Loucy (cell line): ENCODE results near the gene PHACTR1.

Source experiments
- H2AFZ ChIP-seq: fragments of 200-600 bp; sonication (generic); 2 replicates; pipeline ENCODE4 v1.6.0; 2016; ENCODE audit warnings: antibody characterized with exemption, mild to moderate bottlenecking, low read length, moderate library complexity
- H3F3A ChIP-seq: fragments of 200-600 bp; 2 replicates; pipeline ENCODE4 v1.6.0; 2016; ENCODE audit warnings: antibody characterized with exemption, low read depth, mild to moderate bottlenecking
- H3K27me3 ChIP-seq: fragments of 200-600 bp; sonication (generic); 2 replicates; pipeline ENCODE4 v1.6.1; 2014; ENCODE audit warnings: low read length, mild to moderate bottlenecking; ENCODE audit not compliant: insufficient read depth, poor library complexity, severe bottlenecking
- H3K36me3 ChIP-seq: fragments of 200-600 bp; sonication (generic); 2 replicates; pipeline ENCODE4 v1.6.1; 2016; ENCODE audit warnings: low read length; ENCODE audit not compliant: insufficient read depth
- H3K4me1 ChIP-seq: fragments of 200-600 bp; sonication (generic); 2 replicates; pipeline ENCODE4 v1.5.1; 2014; ENCODE audit warnings: low read length, mild to moderate bottlenecking; ENCODE audit not compliant: insufficient read depth, poor library complexity, severe bottlenecking
- H3K4me2 ChIP-seq: fragments of 200-600 bp; sonication (generic); 2 replicates; pipeline ENCODE4 v1.6.0; 2014; ENCODE audit warnings: antibody characterized with exemption, low read length, low read depth, mild to moderate bottlenecking; ENCODE audit not compliant: poor library complexity, severe bottlenecking
- H3K4me3 ChIP-seq: fragments of 200-600 bp; sonication (generic); 2 replicates; pipeline ENCODE4 v1.5.1; 2014; ENCODE audit warnings: low read length, mild to moderate bottlenecking, mixed read lengths; ENCODE audit not compliant: poor library complexity, severe bottlenecking
- H3K79me2 ChIP-seq: fragments of 200-600 bp; sonication (generic); 2 replicates; pipeline ENCODE4 v1.6.1; 2014; ENCODE audit warnings: low read length; ENCODE audit not compliant: insufficient read depth
- H3K9ac ChIP-seq: fragments of 200-600 bp; sonication (generic); 2 replicates; pipeline ENCODE4 v1.6.0; 2014; ENCODE audit warnings: mild to moderate bottlenecking, low read depth, low read length, moderate library complexity; ENCODE audit not compliant: poor library complexity, severe bottlenecking
- H3K9me2 ChIP-seq: fragments of 200-600 bp; sonication (generic); replicated peaks from 2 replicates; pipeline ENCODE4 v1.6.1; 2016; ENCODE audit warnings: low read depth, low read length, mixed read lengths
- H3K9me3 ChIP-seq: fragments of 200-600 bp; sonication (generic); 2 replicates; pipeline ENCODE4 v1.6.1; 2014; ENCODE audit warnings: mild to moderate bottlenecking, antibody characterized with exemption, low read length, low read depth; ENCODE audit not compliant: insufficient read depth
- H4K20me1 ChIP-seq: fragments of 200-600 bp; sonication (generic); 2 replicates; pipeline ENCODE4 v1.6.0; 2014; ENCODE audit warnings: antibody characterized with exemption, low read length, mild to moderate bottlenecking; ENCODE audit not compliant: insufficient read depth, poor library complexity, severe bottlenecking
- CTCF ChIP-seq: fragments of 200-600 bp; sonication (generic); conservative IDR thresholded peaks from 2 replicates; pipeline ENCODE4 v1.5.1; 2014; ENCODE audit warnings: mild to moderate bottlenecking, antibody characterized with exemption, low read length
- EZH2phosphoT487 ChIP-seq: fragments of 200-600 bp; IDR thresholded peaks from 2 replicates; pipeline ENCODE4 v1.6.1; 2018; ENCODE audit warnings: antibody characterized with exemption, mild to moderate bottlenecking, moderate library complexity, borderline replicate concordance

Gene PHACTR1

GRCh38 chr6:12716298-12716916, at the start of gene PHACTR1:
TSS of gene PHACTR1 (plus strand) at chr6:12716767.
- H3K79me2 ChIP-seq, result no peaks in the 10 kb centered on the region
- H3K9ac ChIP-seq, result no peak within 1 kb of the TSS
- H3K4me2 ChIP-seq, result no peak within 1 kb of the TSS
- H3K9me2 ChIP-seq, result no peaks in the 10 kb centered on the region
- H3K9me3 ChIP-seq, result no peaks in the 10 kb centered on the region
- H4K20me1 ChIP-seq, result no peaks in the 10 kb centered on the region
- no peak within 1 kb of the TSS for H3K4me3 ChIP-seq
- no peak for TF ChIP-seq EZH2phosphoT487
- TF ChIP-seq CTCF, result no peak
- no peaks in the 10 kb centered on the region for H3F3A ChIP-seq
- no peaks in the 10 kb centered on the region for H3K27me3 ChIP-seq
- H2AFZ ChIP-seq, result no peak within 1 kb of the TSS
- H3K36me3 ChIP-seq, result no peaks in the 10 kb centered on the region
- no peaks in the 10 kb centered on the region for H3K4me1 ChIP-seq

- TF ChIP-seq CTCF, result no peak
- no peak for TF ChIP-seq EZH2phosphoT487
- H3K79me2 ChIP-seq, result no peaks in the 10 kb centered on the region
- no peaks in the 10 kb centered on the region for H3K9me3 ChIP-seq
- H3K27me3 ChIP-seq, result no peaks in the 10 kb centered on the region
- H3K4me1 ChIP-seq, result no peaks in the 10 kb centered on the region
- no peak overlapping the region for H3K4me2 ChIP-seq
- H4K20me1 ChIP-seq, result no peaks in the 10 kb centered on the region
- no peaks in the 10 kb centered on the region for H3K36me3 ChIP-seq
- no peak overlapping the region for H3K4me3 ChIP-seq
- no peaks in the 10 kb centered on the region for H3K9me2 ChIP-seq
- no peak overlapping the region for H2AFZ ChIP-seq
- no peak overlapping the region for H3K9ac ChIP-seq
- H3F3A ChIP-seq, result no peaks in the 10 kb centered on the region
These were observed 49.7 kb upstream of the PHACTR1 start for GRCh38 chr6:12666886-12667285.

GRCh38 chr6:12675931-12676330, 40.6 kb upstream of the PHACTR1 start:
- no peaks in the 10 kb centered on the region for H3K36me3 ChIP-seq
- H3K9me3 ChIP-seq, result no peaks in the 10 kb centered on the region
- no peak for TF ChIP-seq EZH2phosphoT487
- TF ChIP-seq CTCF, result no peak
- H3K79me2 ChIP-seq, result no peaks in the 10 kb centered on the region
- H3K4me1 ChIP-seq, result peaks cover 9% of the 10 kb centered on the region
- no peak overlapping the region for H3K4me3 ChIP-seq
- H3K9ac ChIP-seq, result no peak overlapping the region
- no peak overlapping the region for H2AFZ ChIP-seq
- H3K27me3 ChIP-seq, result no peaks in the 10 kb centered on the region
- H3K9me2 ChIP-seq, result no peaks in the 10 kb centered on the region
- no peaks in the 10 kb centered on the region for H4K20me1 ChIP-seq
- H3F3A ChIP-seq, result no peaks in the 10 kb centered on the region
- H3K4me2 ChIP-seq, result no peak overlapping the region
